Measurements from ENCODE around the gene SDR9C7. TPM values are rescaled to one million over a fixed set of nuclear protein-coding genes. Genes with fewer than 3 reads are reported as not detected.
"Not testable (repeated sequence)": the region's sequence is repeated elsewhere in the genome, so short reads cannot be mapped to it uniquely, and the experiment has no call there.

Gene SDR9C7
- polyA plus RNA-seq (ENCODE audit: insufficient read depth in 1 of 5, insufficient read length in 5 of 5, low replicate concordance in 1 of 5): under 1 TPM in 4 of 5 donors, not detected in 1; 0.09 to 0.24 (median 0.17) TPM
- long read RNA-seq, donor 1: 0 reads
- long read RNA-seq, donor 2: 0 reads
- long read RNA-seq, donor 3: 0 reads
- long read RNA-seq, donor 4: 0 reads
- long read RNA-seq, donor 5: 0 reads
- long read RNA-seq, donor 6: 0 reads
- long read RNA-seq, donor 7: 0 reads
- long read RNA-seq, donor 8: 0 reads

GRCh38 chr12:56933826-56934625 lies at the start of gene SDR9C7:
Gene SDR9C7, minus strand, starts transcription at chr12:56934408. Its CDS starts 147 bp downstream, at chr12:56934261.
- DNase-seq: no peak

- DNase-seq: no peak
These were observed 49.2 kb upstream of the SDR9C7 start for GRCh38 chr12:56983386-56983785.

- not testable (repeated sequence) for DNase-seq
These were observed 48.5 kb upstream of the SDR9C7 start for GRCh38 chr12:56982578-56983236.

- no peak for DNase-seq
These were observed 46.8 kb upstream of the SDR9C7 start for GRCh38 chr12:56980941-56981530.

DNA sequence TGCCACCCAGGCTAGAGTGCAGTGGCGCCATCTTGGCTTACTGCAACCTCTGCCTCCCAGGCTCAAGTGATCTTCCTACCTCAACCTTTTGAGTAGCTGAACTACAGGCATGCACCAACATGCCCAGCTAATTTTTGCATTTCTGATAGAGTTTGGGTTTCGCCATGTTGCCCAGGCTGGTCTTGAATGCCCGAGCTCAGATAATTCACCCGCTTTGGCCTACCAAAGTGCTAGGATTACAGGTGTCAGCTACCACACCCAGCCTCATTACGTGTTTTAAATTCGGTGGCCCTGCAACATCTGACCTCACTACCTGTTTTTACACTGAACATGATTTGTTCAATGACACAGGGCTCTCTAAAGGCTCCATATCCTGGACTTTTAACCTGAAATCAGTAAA lies 46.1 kb upstream of the SDR9C7 start:
- DNase-seq: no peak

GRCh38 chr12:56979628-56980027 lies 45.4 kb upstream of the SDR9C7 start:
- no peak for DNase-seq

GRCh38 chr12:56978397-56979138 lies 44.4 kb upstream of the SDR9C7 start:
- no peak for DNase-seq

DNA sequence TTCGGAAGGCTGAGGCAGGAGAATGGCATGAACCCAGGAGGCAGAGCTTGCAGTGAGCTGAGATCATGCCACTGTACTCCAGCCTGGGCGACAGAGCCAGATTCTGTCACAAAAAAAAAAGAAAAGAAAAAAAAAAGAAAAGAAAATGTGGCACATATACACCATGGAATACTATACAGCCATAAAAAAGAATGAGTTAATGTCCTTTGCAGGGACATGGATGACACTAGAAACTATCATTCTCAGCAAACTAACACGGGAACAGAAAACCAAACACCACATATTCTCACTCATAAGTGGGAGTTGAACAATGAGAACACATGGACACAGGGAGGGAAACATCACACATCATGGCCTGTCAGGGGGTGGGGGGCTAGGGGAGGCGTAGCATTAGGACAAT lies 43.2 kb upstream of the SDR9C7 start:
- not testable (repeated sequence) for DNase-seq

GRCh38 chr12:56974224-56974623 lies 40.0 kb upstream of the SDR9C7 start:
- not testable (repeated sequence) for DNase-seq

DNA sequence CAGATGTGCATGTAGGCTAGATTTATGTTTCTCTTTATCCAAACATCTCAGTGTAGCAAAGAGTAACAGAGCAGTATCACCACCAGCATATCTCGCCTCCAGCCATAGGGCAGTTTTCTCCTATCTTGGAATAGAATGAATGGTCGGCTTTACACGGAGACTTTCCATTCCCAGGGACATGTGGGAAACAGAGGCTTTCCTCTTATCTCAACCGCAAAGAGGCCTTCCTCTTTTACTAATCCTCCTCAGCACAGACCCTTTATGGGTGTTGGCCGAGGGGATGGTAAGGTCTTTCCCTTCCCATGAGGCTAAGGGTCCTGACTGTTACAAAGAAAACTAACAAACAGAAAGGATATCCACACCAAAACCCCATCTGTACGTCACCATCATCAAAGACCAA lies 34.7 kb upstream of the SDR9C7 start:
- not testable (repeated sequence) for DNase-seq

DNA sequence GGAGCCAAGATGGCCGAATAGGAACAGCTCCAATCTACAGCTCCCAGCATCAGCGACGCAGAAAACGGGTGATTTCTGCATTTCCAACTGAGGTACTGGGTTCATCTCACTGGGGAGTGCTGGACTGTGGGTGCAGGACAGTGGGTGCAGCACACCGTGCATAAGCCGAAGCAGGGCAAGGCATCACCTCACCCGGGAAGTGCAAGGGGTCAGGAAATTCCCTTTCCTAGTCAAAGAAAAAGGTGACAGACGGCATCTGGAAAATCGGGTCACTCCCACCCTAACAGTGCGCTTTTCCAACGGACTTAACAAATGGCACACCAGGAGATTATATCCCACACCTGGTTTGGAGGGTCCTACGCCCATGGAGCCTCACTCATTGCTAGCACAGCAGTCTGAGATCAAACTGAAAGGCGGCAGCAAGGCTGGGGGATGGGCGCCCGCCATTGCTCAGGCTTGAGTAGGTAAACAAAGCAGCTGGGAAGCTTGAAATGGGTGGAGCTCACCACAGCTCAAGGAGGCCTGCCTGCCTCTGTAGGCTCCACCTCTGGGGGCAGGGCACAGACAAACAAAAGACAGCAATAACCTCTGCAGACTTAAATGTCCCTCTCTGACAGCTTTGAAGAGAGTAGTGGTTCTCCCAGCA lies 31.9 kb upstream of the SDR9C7 start:
- DNase-seq: not testable (repeated sequence)

DNA sequence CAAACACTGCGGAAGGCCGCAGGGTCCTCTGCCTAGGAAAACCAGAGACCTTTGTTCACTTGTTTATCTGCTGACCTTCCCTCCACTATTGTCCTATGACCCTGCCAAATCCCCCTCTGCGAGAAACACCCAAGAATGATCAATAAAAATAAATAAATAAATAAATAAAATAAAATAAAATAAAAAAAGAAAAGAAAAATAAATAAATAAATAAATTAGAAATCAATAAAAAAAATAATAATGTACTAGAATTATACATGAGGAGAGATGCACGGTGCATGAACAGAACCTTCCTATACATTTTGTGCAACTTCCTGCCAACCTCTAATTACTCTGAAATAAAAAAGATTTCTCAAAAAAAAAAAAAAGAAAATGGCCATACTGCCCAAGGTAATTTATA lies 30.9 kb upstream of the SDR9C7 start:
- DNase-seq: not testable (repeated sequence)

DNA sequence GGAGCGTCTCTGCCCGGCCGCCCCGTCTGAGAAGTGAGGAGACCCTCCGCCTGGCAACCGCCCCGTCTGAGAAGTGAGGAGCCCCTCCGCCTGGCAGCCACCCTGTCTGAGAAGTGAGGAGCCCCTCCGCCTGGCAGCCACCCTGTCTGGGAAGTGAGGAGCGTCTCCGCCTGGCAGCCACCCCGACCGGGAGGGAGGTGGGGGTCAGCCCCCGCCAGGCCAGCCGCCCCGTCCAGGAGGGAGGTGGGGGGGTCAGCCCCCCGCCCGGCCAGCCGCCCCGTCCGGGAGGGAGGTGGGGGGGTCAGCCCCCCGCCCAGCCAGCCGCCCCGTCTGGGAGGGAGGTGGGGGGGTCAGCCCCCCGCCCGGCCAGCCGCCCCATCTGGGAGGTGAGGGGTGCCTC lies 29.3 kb upstream of the SDR9C7 start:
- DNase-seq: not testable (repeated sequence)

GRCh38 chr12:56962247-56962646 lies 28.0 kb upstream of the SDR9C7 start:
- not testable (repeated sequence) for DNase-seq

DNA sequence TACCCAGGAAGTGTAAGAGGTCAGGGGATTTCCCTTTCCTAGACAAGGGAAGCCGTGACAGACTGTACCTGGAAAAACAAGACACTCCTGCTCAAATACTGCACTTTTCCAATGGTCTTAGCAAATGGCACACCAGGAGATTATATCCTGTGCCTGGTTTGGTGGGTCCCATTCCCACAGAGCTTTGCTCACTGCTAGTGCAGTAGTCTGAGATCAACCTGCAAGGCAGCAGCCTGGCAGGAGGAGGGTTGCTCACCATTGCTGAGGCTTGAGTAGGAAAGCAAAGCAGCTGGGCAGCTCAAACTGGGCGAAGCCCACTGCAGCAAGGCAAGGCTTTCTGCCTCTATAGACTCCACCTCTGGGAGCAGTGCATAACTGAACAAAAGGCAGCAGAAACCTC lies 24.2 kb upstream of the SDR9C7 start:
- DNase-seq: no peak

GRCh38 chr12:56957229-56958052 lies 23.2 kb upstream of the SDR9C7 start, which contains the start of gene RDH16:
Gene RDH16, minus strand, starts transcription at chr12:56957608. Its CDS starts 146 bp downstream, at chr12:56957462.
- DNase-seq: no peak

GRCh38 chr12:56955631-56956256 lies 21.5 kb upstream of the SDR9C7 start:
- no peak for DNase-seq

DNA sequence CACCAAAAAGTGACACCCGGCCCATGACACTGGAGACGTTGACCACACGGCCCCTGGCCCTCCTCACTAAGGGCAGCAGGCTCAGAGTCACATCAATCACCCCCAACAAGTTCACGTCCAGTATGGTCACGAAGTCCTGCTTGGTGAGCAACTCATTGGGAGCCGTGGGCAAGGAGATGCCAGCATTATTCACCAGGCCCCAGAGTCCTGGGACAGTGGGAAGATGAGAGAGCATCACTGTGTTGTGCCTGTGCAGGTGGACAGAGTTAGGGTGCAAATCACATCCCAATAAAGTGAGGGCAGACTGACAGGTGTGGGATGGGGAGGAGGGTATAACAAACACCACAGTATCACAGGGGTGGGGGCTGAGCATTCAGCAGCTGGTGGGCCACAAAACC lies 20.7 kb upstream of the SDR9C7 start:
- no peak for DNase-seq
